ENCODE measurements around the gene NUMB.
"Not testable (repeated sequence)": the region's sequence is repeated elsewhere in the genome, so short reads cannot be mapped to it uniquely, and the experiment has no call there.

NUMB gene

DNA sequence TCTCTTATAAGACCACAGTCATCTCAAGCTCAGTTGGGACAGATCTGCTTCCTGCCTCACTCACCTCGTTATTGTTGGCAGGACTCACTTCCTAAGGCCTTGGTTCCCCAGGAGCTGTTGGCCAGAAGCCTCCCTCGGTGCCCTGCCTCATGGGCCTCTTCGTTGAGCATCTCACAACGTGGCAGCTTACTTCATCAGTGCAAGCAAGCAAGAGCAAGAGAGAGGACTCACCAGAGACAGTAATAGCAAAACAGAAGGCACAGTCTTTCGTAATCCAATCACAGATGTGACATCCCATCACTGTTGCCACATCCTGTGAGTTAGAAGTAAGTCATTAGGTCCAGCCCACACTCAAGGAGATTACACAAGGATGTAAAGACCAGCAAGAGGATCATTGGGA lies 5.1 kb upstream of the NUMB start:
- peak; percentile 37 for DNase-seq

GRCh38 chr14:73462815-73463214 lies 4.5 kb upstream of the NUMB start:
- no peak for DNase-seq

- no peak for DNase-seq
Observed at GRCh38 chr14:73462048-73462715, 3.8 kb upstream of the NUMB start.

- no peak for DNase-seq
Observed at GRCh38 chr14:73461478-73462047, 3.2 kb upstream of the NUMB start.

DNA sequence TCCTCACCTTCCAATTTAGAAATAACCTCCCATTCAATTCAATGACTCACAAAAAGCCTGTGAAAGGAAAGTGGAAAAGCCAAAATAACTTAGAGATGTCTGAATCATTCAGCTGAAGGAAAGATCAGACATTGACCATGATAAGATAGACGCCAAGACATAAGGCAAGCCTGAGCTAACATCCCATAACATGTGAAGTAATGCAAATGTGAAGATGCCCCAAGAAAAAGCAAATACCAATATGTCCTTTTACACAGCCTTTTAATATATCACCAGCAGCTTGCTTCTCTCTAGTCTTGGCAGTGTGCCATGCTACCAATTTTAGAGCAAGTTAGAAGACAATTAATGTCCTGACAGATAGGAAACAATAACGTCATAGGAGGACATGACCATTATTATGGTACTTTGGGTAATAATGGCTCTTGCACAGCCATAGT lies 2.4 kb upstream of the NUMB start:
- DNase-seq, result no peak

DNA sequence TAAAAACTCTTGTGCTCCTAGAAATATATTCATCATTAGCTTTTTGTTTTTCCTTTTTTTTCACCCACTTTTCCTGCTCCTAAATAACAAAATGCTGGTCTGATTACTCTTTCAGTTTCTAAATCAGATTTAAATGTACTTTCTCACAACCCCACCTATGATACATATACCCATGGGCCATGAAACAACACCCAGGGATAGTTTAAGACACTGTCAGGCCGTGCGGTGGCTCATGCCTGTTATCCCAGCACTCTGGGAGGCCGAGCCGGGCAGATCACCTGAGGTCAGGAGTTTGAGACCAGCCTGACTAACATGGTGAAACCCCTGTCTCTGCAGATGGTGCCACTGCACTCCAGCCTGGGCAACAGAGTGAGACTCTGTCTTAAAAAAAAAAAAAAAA lies 1.6 kb upstream of the NUMB start:
- DNase-seq, result no peak

DNA sequence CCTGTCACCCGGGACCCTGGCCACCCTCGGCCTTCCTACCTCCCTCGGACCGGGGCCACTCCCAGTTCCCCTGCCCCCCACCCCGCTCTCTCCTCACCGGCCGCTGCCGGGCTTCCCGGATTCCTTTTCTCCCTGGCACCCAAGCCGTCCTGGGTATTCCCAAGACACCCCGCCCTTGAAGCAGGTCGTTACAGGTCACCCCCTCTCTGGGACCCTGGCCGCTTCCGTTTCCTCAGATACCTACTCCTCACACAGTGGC lies 493 bp downstream of the NUMB start:
- DNase-seq, result no peak

DNA sequence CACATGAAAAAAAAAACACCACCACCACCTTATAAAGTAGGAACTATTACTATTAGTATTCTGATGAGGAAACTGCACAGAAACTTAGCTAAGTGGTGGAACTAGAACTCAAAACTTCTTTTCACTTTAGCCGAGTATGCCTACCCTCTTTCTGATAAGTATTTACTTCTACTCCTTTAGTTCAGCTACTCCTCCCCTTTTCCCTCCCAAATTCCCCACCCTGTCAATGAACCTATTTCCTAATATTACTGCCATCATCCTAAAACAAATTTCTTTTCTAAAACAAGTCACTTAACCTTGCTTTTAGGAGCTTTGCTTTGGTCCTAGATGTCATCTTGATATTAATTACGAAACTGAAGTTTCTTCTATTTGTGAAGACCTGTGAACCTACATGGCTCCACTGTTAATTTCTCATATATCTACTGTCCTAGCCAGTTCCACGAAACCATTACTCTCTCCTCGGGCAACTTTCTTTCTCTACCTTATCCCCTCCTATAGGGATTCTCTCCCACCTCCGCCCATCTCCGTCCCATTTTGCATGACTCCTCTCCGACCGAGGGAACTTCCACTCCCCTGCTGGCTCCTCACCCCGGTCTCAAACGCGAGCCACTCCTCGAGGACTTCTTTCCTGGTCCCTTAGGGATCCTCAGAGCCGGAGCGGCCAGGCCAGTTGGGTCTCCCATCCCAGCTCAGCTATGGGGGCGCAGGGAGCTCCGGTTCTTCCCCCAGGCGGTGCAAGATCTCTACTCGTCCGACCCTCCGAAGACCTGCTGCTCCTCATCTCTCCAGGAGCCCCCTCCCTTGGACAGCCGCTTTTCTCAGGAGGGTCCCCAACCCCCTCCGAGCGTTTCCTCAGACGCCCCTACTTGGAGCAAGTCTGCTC lies 1.1 kb downstream of the NUMB start:
- DNase-seq, result peak; percentile 12

GRCh38 chr14:73455294-73455693 lies 3.1 kb downstream of the NUMB start:
- DNase-seq, result no peak

DNA sequence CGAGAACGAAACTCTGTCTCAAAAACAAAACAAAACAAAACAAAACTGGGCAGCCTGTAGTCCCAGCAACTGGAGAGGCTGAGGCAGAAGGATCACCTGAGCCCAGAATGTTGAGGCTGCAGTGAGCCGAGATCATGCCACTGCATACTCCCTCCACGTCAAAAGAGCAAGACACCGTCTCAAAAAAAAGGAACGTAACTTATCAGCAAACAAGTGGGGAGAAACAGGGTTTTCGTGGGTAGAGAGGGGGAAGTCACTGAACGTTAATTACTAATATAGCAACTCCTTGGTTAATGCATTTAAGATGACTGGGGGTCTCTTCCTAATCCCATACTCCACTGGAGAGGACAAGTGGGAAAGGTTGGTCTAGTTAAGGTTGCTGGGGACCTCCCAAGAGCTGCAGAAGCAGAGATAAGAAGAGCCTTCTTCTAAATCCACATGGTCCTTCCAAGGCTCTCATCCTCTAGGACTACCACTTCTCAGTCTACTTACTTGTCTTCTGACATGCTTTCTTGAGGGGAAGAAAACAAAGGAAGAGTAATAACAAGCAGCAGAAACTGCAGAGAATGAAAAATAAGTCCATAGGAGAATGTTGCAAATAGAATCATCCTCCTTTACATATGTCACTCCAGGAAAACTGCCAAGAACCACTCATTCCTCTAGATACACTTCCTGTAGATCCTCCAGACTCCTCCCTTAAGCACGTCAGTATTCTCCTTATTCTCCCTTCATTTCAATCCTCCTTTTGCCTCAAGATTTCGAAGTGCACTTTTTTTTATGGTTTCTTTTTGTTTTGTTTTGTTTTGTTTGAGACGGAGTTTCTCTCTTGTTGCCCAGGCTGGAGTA lies 5.8 kb downstream of the NUMB start:
- DNase-seq, result no peak

DNA sequence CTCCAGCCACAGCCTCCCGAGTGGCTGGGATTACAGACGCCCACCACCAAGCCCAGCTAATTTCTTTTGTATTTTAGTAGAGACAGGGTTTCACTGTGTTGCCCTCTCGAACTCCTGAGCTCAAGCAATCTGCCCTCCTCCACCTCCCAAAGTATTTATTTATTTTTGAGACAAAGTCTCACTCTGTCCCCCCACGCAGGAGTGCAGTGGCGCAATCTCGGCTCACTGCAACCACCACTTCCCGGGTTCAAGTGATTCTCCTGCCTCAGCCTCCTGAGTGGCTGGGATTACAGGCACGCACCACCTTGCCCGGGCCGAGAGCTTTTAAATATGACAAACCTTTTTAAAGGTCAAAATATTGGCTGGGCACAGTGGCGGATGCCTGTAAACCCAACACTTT lies 14.6 kb downstream of the NUMB start:
- DNase-seq, result no peak

DNA sequence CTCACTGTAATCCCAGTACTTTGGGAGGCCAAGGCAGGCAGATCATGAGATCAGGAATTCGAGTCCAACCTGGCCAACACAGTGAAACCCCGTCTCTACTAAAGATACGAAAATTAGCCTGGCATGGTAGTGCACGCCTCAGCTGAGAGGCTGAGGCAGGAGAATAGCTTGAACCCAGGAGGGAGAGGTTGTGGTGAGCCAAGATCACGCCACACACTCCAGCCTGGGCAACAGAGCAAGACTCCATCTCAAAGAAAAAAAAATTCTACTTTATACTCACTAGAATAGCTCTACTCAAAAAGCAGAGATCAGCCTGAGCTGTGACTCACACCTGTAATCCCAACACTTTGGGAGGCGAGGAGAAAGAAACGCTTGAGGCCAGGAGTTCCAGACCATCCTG lies 17.1 kb downstream of the NUMB start:
- DNase-seq, result no peak

DNA sequence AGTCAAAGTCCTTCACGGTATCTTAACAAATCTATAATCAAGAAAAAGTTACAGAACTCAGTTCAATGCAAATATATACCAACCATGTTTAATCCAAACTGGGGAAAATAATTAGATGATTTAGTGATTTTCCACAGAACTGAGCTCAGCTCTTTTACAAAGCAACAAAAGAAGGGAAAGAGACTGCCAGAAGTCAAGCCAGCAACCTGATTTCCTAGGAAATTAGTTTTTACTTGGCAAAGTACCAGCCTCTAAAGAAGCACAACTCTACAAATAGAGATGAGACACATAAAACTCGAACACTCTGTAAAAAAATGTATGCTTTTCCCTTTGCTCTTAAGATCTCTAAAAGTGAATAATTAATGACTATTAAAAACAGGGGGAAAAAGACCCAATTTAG lies 19.4 kb downstream of the NUMB start:
- no peak for DNase-seq

GRCh38 chr14:73437206-73437605 lies 21.1 kb downstream of the NUMB start:
- DNase-seq, result no peak

DNA sequence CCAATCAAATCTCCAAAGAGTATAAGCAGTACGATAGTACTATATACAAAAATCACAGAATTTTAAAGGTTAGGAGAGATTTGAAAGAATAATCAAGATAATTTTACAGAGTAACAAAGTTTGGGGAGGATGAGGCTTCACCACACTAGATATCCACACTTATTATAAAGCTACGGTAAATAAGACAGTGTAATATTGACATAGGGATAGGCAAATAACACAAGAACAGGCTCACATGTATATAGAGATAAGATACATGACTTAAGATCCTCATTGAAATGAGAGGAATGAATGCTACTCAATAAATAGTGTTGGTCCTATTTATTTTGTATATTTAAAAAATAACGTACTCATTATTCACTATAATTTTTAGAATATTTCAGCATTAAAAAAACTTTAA lies 26.2 kb downstream of the NUMB start:
- DNase-seq, result no peak

- no peak for DNase-seq
Observed at GRCh38 chr14:73428353-73428824, 30.0 kb downstream of the NUMB start.

- DNase-seq, result no peak
Observed at GRCh38 chr14:73427516-73428264, 30.7 kb downstream of the NUMB start.

GRCh38 chr14:73426877-73427276 lies 31.5 kb downstream of the NUMB start:
- no peak for DNase-seq

DNA sequence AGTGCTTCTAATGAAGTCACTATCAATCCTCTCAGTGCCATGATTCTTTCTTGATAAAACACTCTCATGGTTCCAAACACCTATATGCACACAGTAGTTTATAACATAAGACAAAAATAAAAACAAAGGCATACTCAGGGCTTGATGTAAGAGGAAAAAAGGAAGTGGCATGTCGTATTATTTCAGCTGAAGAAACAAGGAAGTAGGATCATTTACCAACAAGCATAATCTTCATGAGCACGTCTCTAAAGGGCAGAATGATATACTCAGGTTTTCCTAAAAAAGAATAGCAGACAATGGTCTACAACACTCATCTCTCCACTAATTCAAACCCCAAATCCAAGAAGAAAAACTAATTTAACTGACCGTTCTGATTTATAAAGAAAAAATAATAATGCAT lies 33.9 kb downstream of the NUMB start:
- DNase-seq, result no peak

DNA sequence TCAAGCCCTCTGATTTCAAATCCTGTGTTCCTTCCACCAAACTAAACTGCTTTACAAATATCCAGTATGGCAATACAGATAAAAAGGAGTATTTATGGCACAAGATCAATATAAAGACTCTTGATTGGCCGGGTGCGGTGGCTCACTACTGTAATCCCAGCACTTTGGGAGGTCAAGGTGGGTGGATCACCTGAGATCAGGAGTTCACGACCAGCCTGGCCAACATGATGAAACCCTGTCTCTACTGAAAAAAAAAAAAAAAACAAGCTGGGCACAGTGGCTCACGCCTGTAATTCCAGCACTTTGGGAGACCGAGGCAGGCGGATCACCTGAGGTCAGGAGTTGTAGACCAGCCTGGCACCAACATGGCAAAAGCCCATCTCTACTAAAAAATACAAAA lies 35.3 kb downstream of the NUMB start:
- DNase-seq, result not testable (repeated sequence)

GRCh38 chr14:73422515-73422914 lies 35.8 kb downstream of the NUMB start:
- no peak for DNase-seq

DNA sequence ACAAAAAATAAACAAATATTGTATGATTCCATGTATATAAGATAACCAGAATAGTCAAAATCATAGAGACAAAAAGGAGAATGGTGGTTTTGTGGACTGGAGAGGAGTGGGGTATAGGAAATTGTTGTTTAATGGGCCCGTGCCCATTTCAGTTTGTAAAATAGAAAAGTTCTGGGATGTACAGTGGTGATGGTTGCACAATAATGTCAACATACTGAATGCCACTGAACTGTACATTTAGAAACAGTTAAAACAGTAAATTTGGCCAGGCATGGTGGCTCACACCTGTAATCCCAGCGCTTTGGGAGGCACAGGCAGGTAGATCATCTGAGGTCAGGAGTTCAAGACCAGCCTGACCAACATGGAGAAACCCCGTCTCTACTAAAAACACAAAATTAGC lies 40.1 kb downstream of the NUMB start:
- DNase-seq, result no peak

DNA sequence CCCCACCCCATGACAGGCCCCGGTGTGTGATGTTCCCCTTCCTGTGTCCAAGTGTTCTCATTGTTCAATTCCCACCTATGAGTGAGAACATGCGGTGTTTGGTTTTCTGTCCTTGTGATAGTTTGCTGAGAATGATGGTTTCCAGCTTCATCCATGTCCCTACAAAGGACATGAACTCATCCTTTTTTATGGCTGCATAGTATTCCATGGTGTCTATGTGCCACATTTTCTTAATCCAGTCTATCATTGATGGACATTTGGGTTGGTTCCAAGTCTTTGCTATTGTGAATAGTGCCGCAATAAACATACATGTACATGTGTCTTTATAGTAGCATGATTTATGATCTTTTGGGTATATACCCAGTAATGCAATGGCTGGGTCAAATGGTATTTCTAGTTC lies 52.1 kb downstream of the NUMB start:
- not testable (repeated sequence) for DNase-seq

Data from CD4-positive, alpha-beta T cell treated with Interleukin-10 for 1 hour (primary cell).